Stomach (tissue), 4 donors: ENCODE measurements around the gene HDGF.

Experiments used
- EP300 ChIP-seq: sonication (generic); formaldehyde crosslinking; IDR thresholded peaks from one replicate; pipeline ENCODE4 v1.6.1; 2017; ENCODE audit warnings: antibody characterized with exemption
- POLR2A ChIP-seq, 4 donors: fragments of 450-650 bp; IDR thresholded peaks; one replicate each; pipeline ENCODE4 v1.6.1; 2016; ENCODE audit warnings: antibody characterized with exemption in 4 of 4, control low read depth in 2 of 4, mild to moderate bottlenecking in 1 of 4, moderate library complexity in 1 of 4
- POLR2AphosphoS5 ChIP-seq, 3 donors: sonication (generic); formaldehyde crosslinking; IDR thresholded peaks; one replicate each; pipeline ENCODE4 v1.6.1; 2016; ENCODE audit warnings: antibody characterized with exemption in 3 of 3
- TF ChIP-seq, protein P1 (sequence below), 7 experiments: fragments of 450-650 bp in 4 of 7; fragments of 200-600 bp in 3 of 7; sonication (generic) in 3 of 7; IDR thresholded peaks; one replicate each; pipeline ENCODE4 v1.5.1; 2016 to 2019; ENCODE audit warnings: antibody characterized with exemption in 7 of 7, control low read depth in 2 of 7, mild to moderate bottlenecking in 1 of 7

DNA sequence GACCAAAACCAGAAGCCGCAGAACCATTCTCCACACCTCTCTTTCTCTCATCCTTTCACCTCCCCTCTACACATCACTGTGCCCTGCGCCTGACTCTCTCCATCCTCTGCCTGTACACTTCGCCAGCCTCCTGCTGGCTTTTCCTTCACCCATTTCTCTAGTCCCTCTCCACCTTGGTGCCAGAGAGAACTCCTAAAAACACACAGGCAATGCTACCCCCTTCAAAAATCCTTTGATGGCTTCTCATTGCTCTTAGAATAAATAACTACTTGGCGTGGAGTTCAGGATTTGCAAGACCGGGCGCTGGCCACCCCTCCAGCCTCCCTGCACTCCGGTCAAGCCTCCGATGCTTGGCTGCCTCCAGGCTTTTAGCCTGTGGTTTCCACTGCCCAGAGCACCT, 54.7 kb downstream of the HDGF start:
- TF ChIP-seq, protein P1, sequence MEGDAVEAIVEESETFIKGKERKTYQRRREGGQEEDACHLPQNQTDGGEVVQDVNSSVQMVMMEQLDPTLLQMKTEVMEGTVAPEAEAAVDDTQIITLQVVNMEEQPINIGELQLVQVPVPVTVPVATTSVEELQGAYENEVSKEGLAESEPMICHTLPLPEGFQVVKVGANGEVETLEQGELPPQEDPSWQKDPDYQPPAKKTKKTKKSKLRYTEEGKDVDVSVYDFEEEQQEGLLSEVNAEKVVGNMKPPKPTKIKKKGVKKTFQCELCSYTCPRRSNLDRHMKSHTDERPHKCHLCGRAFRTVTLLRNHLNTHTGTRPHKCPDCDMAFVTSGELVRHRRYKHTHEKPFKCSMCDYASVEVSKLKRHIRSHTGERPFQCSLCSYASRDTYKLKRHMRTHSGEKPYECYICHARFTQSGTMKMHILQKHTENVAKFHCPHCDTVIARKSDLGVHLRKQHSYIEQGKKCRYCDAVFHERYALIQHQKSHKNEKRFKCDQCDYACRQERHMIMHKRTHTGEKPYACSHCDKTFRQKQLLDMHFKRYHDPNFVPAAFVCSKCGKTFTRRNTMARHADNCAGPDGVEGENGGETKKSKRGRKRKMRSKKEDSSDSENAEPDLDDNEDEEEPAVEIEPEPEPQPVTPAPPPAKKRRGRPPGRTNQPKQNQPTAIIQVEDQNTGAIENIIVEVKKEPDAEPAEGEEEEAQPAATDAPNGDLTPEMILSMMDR (IDR thresholded peaks at IDR 0.05): no peak
- TF ChIP-seq POLR2AphosphoS5 (IDR thresholded peaks at IDR 0.05): no peak
- no peak for TF ChIP-seq POLR2A (IDR thresholded peaks at IDR 0.05)
- no peak for TF ChIP-seq EP300
